Mesothelial cell of epicardium (in vitro differentiated cells): ENCODE measurements around the gene CCDC152. TPM values are rescaled to one million over a fixed set of nuclear protein-coding genes. Genes with fewer than 3 reads are reported as not detected.
A peak's percentile ranks its signal among the peaks of the same experiment; 100 is the strongest.

Experiments
- DNase-seq, 2 experiments: peaks; one replicate each; pipeline ENCODE4 v3.0.0; 2021; ENCODE audit warnings: low spot score in 2 of 2; ENCODE audit not compliant: unreplicated experiment in 2 of 2
- H3K27ac Mint-ChIP-seq: 2 replicates; pipeline ENCODE4 v1.8.0; 2021; ENCODE audit warnings: mixed read lengths
- H3K27me3 Mint-ChIP-seq: 2 replicates; pipeline ENCODE4 v1.8.0; 2021; ENCODE audit warnings: low read depth, mixed read lengths
- H3K36me3 Mint-ChIP-seq: 2 replicates; pipeline ENCODE4 v1.8.0; 2021; ENCODE audit warnings: mixed read lengths
- H3K4me1 Mint-ChIP-seq: 2 replicates; pipeline ENCODE4 v1.8.0; 2021; ENCODE audit warnings: mixed read lengths
- H3K4me3 Mint-ChIP-seq: 2 replicates; pipeline ENCODE4 v1.8.0; 2021; ENCODE audit warnings: mild to moderate bottlenecking, moderate library complexity, mixed read lengths
- H3K9me3 Mint-ChIP-seq: 2 replicates; pipeline ENCODE4 v1.8.0; 2021; ENCODE audit warnings: mixed read lengths
- CTCF ChIP-seq: fragments of 200-600 bp; sonication (generic); IDR thresholded peaks from one replicate; pipeline ENCODE4 v1.5.0; 2021; ENCODE audit warnings: antibody characterized with exemption; ENCODE audit not compliant: unreplicated experiment
- total RNA-seq: library from RNA; stranded (reverse); gene quantifications from 3 replicates; pipeline ENCODE4 v1.2.1, GENCODE V29; 2021

Gene CCDC152
- total RNA-seq, 1 donor from 2014 or later, result not detected

GRCh38 chr5:42767491-42768105, 11.0 kb downstream of the CCDC152 start:
- no peaks in the 10 kb centered on the region for H3K4me1 Mint-ChIP-seq
- H3K9me3 Mint-ChIP-seq, result peaks cover 20% of the 10 kb centered on the region
- no peak overlapping the region for H3K4me3 Mint-ChIP-seq
- TF ChIP-seq CTCF, result peak; percentile 76
- H3K27ac Mint-ChIP-seq, result no peak overlapping the region
- no peak for DNase-seq
- no peaks in the 10 kb centered on the region for H3K36me3 Mint-ChIP-seq
- peaks cover 7% of the 10 kb centered on the region for H3K27me3 Mint-ChIP-seq

GRCh38 chr5:42768106-42768504, 11.5 kb downstream of the CCDC152 start:
- Mint-ChIP-seq H3K36me3 (no peaks in the 10 kb centered on the region), H3K27me3 (peaks cover 7% of the 10 kb centered on the region), H3K27ac (no peak overlapping the region), H3K9me3 (peaks cover 20% of the 10 kb centered on the region), H3K4me1 (no peaks in the 10 kb centered on the region), H3K4me3 (no peak overlapping the region)
- TF ChIP-seq CTCF, result no peak
- DNase-seq, result no peak

- no peaks in the 10 kb centered on the region for H3K36me3 Mint-ChIP-seq
- peaks cover 16% of the 10 kb centered on the region for H3K9me3 Mint-ChIP-seq
- peaks cover 7% of the 10 kb centered on the region for H3K27me3 Mint-ChIP-seq
- TF ChIP-seq CTCF, result no peak
- H3K4me3 Mint-ChIP-seq, result no peak overlapping the region
- DNase-seq, result no peak
- H3K27ac Mint-ChIP-seq, result no peak overlapping the region
- H3K4me1 Mint-ChIP-seq, result no peaks in the 10 kb centered on the region
Observed at GRCh38 chr5:42770003-42770402, 13.4 kb downstream of the CCDC152 start.

GRCh38 chr5:42772265-42772993, 15.8 kb downstream of the CCDC152 start:
- no peaks in the 10 kb centered on the region for H3K36me3 Mint-ChIP-seq
- no peak overlapping the region for H3K27ac Mint-ChIP-seq
- no peaks in the 10 kb centered on the region for H3K4me1 Mint-ChIP-seq
- H3K4me3 Mint-ChIP-seq, result no peak overlapping the region
- peaks cover 7% of the 10 kb centered on the region for H3K27me3 Mint-ChIP-seq
- peaks cover 10% of the 10 kb centered on the region for H3K9me3 Mint-ChIP-seq
- TF ChIP-seq CTCF, result no peak
- DNase-seq, result no peak

GRCh38 chr5:42779083-42779482, 22.5 kb downstream of the CCDC152 start:
- Mint-ChIP-seq H3K9me3 (no peaks in the 10 kb centered on the region), H3K27ac (no peak overlapping the region), H3K4me1 (no peaks in the 10 kb centered on the region), H3K27me3 (no peaks in the 10 kb centered on the region), H3K36me3 (no peaks in the 10 kb centered on the region), H3K4me3 (no peak overlapping the region)
- no peak for TF ChIP-seq CTCF
- DNase-seq, result no peak
